HL-60 (cell line): Measurements from ENCODE around the gene MYCL.

Experiments used
- DNase-seq, 2 experiments: peaks; one replicate each; pipeline ENCODE4 v3.0.0-alpha.2; 2010 to 2020; ENCODE audit warnings: low read depth in 1 of 2, low spot score in 1 of 2
- H3K27ac ChIP-seq: fragments of 250-450 bp; sonication (Bioruptor Pico); replicated peaks from 2 replicates; pipeline ENCODE4 v1.5.1; 2020; ENCODE audit warnings: mild to moderate bottlenecking, moderate library complexity
- H3K27me3 ChIP-seq: fragments of 250-450 bp; sonication (Bioruptor Pico); 2 replicates; pipeline ENCODE4 v1.5.1; 2021; ENCODE audit warnings: mild to moderate bottlenecking, moderate library complexity; ENCODE audit not compliant: insufficient read depth, poor library complexity, severe bottlenecking
- H3K4me3 ChIP-seq: replicated peaks from 2 replicates; pipeline ENCODE4 v1.5.1; 2011; ENCODE audit warnings: mild to moderate bottlenecking, control low read depth, low read length; ENCODE audit not compliant: insufficient read depth
- GABPA ChIP-seq: IDR thresholded peaks from 2 replicates; pipeline ENCODE4 v1.6.1; 2012; ENCODE audit warnings: low read depth
- POLR2AphosphoS5 ChIP-seq: IDR thresholded peaks from 2 replicates; pipeline ENCODE4 v1.6.1; 2012; ENCODE audit warnings: low read depth
- SPI1 ChIP-seq: IDR thresholded peaks from 2 replicates; pipeline ENCODE4 v1.6.1; 2012; ENCODE audit warnings: low read depth, mild to moderate bottlenecking, borderline replicate concordance
- TF ChIP-seq, protein P1 (sequence below): IDR thresholded peaks from one replicate; pipeline ENCODE4 v1.5.1; 2011; ENCODE audit warnings: low read length, control low read depth, inconsistent platforms; ENCODE audit not compliant: insufficient read depth
- TF ChIP-seq, protein P2 (sequence below): IDR thresholded peaks from 2 replicates; pipeline ENCODE4 v1.6.1; 2012; ENCODE audit warnings: low read depth; ENCODE audit not compliant: insufficient replicate concordance

MYCL gene

DNA sequence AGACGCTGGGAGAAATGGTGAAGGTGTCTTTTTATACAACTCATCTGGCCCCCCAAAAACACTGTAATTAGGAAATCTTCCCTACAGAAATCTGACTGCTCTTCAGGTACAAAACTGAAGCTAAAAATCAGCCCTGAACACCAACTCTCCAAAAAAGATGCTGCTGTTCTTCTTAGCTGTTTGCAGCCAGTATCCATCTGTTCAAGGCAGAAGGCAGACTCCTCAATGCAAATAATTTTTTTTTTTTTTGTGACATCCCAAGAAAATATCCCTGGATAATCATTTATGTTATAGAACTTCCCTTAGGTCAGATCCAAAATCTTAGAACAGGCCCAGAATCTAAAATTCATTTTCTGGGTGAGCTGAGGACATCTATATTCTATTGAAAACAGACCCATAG lies 54.9 kb downstream of the MYCL start:
- TF ChIP-seq, protein P1, sequence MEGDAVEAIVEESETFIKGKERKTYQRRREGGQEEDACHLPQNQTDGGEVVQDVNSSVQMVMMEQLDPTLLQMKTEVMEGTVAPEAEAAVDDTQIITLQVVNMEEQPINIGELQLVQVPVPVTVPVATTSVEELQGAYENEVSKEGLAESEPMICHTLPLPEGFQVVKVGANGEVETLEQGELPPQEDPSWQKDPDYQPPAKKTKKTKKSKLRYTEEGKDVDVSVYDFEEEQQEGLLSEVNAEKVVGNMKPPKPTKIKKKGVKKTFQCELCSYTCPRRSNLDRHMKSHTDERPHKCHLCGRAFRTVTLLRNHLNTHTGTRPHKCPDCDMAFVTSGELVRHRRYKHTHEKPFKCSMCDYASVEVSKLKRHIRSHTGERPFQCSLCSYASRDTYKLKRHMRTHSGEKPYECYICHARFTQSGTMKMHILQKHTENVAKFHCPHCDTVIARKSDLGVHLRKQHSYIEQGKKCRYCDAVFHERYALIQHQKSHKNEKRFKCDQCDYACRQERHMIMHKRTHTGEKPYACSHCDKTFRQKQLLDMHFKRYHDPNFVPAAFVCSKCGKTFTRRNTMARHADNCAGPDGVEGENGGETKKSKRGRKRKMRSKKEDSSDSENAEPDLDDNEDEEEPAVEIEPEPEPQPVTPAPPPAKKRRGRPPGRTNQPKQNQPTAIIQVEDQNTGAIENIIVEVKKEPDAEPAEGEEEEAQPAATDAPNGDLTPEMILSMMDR: no peak
- TF ChIP-seq, protein P2, sequence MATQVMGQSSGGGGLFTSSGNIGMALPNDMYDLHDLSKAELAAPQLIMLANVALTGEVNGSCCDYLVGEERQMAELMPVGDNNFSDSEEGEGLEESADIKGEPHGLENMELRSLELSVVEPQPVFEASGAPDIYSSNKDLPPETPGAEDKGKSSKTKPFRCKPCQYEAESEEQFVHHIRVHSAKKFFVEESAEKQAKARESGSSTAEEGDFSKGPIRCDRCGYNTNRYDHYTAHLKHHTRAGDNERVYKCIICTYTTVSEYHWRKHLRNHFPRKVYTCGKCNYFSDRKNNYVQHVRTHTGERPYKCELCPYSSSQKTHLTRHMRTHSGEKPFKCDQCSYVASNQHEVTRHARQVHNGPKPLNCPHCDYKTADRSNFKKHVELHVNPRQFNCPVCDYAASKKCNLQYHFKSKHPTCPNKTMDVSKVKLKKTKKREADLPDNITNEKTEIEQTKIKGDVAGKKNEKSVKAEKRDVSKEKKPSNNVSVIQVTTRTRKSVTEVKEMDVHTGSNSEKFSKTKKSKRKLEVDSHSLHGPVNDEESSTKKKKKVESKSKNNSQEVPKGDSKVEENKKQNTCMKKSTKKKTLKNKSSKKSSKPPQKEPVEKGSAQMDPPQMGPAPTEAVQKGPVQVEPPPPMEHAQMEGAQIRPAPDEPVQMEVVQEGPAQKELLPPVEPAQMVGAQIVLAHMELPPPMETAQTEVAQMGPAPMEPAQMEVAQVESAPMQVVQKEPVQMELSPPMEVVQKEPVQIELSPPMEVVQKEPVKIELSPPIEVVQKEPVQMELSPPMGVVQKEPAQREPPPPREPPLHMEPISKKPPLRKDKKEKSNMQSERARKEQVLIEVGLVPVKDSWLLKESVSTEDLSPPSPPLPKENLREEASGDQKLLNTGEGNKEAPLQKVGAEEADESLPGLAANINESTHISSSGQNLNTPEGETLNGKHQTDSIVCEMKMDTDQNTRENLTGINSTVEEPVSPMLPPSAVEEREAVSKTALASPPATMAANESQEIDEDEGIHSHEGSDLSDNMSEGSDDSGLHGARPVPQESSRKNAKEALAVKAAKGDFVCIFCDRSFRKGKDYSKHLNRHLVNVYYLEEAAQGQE: no peak
- TF ChIP-seq SPI1: no peak
- TF ChIP-seq GABPA: no peak
- no peak for TF ChIP-seq POLR2AphosphoS5
- peak overlapping the region; percentile 39; the same call in 1 of the 2 replicates for H3K27ac ChIP-seq
- no peak for DNase-seq
- H3K27me3 ChIP-seq: no peaks in the 10 kb centered on the region
- H3K4me3 ChIP-seq: no peak overlapping the region

DNA sequence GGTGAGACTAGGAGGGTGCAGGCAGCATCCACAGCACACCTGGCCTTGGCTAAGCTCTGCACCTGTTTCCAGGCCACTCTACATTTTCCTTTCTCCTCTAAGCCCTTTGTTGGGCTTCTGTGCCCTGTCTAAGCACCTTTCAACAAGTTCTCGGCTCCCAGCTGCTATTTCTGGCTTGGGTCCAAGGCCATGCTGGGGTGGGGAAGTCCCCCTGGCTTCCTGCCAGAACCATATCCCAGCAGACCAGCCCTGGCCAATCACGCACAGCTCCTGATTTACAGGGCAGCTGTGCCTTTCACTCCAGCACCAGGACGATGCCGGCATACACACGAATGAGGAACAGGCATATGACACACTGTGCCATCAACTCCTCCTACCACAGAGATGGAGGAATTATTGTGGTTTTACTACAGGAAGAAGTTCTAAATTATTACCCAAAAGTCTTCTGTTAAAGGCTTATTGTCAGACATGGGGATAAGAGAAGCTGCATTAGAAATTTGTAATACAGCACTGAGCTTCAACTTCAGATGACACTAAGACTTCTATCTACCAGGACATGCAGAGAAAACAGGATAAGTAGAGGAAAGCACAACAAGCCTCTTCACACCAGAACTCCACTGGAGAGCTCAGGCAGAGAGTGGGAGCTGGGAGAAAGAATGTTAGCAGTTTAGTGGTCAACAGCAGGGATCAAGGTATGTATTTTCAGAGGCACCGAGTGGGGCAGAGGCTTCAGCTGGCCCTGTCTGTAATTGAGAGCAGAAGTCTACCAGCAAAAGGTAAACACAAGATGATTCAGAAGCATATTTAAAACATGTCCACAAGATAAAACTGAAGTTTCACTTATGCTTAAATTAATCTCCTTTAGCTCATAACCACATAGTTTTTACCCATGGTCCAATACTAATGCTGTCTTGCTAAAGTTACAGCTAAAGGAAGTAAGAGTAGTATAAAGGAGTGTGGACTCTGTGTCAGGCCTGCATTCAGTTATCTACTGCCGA lies 55.8 kb downstream of the MYCL start:
- DNase-seq: peak; percentile 94
- peak overlapping the region; percentile 39 for H3K27ac ChIP-seq
- TF ChIP-seq SPI1: peak; percentile 92
- TF ChIP-seq POLR2AphosphoS5: peak; percentile 95
- no peak for TF ChIP-seq GABPA
- TF ChIP-seq, protein P2: no peak
- TF ChIP-seq, protein P1: no peak
- H3K4me3 ChIP-seq: no peak overlapping the region
- no peaks in the 10 kb centered on the region for H3K27me3 ChIP-seq
